DMS 273 (cell line): Measurements from ENCODE around the gene LGALS7B.
"Not testable (repeated sequence)": the region's sequence is repeated elsewhere in the genome, so short reads cannot be mapped to it uniquely, and the experiment has no call there.

Experiments used
- DNase-seq: peaks from one replicate; lab custom pipeline; 2025; ENCODE audit not compliant: unreplicated experiment; lab: John Stamatoyannopoulos, UW

Gene LGALS7B

DNA sequence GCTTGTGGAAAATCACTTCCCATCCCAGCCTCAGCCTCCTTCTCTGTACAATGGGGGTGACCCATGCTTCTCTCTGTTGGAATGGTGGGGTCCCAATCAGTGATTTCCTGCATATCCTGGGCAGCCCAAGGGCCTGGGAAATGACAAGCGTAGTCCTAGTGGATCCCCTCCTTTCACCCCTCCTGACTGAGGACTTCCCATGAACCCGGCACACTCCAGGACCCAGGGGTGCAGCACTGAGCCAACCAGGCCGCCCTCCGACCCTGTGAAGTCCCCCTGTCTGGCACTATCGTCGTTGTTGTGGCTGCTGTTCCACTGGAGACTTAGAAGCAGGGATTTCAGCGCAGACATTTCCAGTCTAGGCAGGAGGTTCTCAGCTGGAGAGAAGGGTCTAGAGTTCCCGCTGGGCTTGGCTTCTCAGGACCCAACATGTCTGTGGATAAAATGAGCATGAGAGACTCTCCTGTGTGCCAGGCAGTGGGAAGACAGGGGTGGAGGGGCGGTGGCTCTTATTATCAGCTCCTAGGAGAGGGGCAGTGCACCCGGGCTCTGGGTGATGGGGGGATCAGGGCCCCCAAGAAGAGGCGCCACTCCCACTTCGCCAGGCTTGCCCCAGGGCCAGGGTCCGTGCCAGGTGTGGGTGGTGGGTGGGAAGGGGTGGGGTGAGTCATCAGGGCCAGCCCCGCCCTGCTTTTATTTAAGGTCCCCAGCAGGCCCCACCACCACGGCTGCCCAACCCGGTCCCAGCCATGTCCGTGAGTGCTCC is at the start of gene LGALS7B:
LGALS7B (plus strand) TSS at position 723 of the 766 bp plus-strand sequence; CDS start at position 750, 27 bp downstream.
- DNase-seq: no peak

DNA sequence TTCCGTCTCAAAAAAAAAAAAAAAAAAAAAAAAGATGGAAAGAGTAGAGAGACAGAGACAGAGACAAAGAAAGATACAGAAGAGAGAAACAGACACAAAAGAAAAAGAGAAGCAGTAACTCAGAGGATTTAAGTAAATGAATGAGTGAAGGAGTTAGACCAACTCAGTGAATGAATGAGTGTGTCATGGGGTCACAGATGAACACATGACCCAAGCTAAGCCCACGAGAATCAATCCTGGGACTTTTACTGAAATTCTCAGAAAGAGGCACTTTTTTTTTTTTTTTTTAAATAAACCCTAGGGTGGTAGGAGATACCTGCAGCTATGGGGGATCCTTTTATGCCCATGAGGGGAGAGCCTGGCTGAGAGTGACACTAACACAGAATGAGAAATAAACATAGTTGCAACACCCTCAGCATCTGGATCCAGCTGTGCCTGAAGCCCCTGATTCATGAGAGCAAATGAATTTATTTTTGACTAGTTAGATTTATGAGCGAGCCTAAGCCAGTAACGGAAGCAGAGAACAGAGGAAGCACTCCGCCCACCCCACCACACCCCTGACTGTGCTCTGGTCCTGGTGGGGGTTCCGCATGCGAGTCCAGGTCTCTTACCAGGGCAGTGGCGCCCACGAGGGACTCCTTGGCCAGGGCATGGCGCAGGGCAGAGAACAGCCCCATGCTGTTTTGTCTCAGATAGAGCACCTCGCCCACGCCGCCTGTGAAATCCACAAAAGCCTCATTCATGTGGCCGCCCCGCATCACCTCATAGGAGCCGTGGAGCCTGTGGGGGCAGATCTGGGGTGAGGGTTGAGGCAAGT is 49.4 kb upstream of the LGALS7B start:
- DNase-seq: no peak

DNA sequence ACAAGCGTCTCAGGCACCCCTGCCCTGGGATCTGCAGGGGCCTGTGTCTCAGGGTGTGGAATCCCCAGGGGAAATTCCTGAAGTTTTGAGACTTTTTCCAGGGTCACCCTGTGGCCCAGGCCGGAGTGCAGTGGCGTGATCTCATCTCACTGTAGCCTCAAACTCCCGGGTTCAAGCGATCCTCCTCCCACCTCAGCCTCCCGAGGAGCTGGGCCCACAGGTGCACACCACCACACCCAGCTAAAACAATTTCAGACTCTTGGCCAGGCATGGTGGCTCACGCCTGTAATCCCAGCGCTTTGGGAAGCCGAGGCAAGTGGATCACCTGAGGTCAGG is 48.8 kb upstream of the LGALS7B start:
- DNase-seq: no peak

DNA sequence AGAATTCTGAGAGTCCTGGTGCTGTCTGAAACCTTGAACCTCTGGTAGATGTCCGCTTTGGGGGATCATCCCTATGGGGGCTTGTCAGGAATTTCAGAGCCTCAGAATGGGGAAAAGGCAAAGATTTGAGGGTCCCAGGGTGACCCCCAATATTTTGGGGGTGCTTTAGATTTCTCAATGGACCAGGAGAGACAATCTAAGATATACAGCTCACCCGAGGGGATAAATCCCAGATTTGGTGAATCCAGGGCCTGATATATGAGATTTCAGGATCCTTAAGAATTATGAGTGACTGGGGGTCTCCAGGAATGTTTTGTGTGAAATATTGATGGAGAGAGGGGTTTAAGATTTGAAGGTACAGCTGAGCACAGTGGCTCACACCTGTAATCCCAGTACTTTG is 48.1 kb upstream of the LGALS7B start:
- no peak for DNase-seq

DNA sequence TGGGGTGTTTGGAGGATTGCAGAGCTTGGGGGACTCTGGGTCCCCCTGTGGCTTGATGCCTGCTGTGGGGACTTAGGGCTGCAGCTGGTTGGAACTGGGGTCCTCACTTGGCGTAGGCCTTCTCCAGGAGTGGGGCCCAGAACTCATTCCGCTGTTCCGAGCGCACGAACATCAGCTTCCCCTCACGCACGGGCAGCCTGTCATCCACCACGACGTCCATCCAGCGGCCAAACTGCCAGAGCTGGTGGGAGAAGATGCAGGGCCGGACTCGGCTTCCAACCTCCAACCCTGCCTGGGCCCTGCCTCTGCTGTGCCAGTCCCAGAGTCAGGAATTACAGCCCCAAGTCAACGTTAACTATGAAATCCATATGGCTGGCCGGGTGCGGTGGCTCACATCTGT is 47.3 kb upstream of the LGALS7B start:
- no peak for DNase-seq

DNA sequence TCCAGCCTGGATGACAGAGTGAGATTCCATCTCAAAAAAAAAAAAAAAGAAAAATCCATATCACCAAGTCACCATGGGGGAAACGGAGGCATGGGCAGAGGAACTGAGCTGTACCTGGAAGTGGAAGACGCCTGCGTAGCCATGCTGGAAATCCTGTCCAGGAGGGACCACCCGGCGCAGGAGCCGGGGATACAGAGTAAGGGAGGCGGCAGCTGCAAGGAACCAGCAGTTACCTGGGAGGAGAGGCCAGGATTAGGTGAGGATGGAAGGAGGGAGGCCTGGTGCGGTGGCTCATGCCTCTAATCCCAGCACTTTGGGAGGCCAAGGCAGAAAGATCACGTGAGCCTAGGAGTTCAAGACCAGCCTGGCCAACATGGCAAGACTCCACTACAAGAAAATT is 46.7 kb upstream of the LGALS7B start:
- DNase-seq: no peak

DNA sequence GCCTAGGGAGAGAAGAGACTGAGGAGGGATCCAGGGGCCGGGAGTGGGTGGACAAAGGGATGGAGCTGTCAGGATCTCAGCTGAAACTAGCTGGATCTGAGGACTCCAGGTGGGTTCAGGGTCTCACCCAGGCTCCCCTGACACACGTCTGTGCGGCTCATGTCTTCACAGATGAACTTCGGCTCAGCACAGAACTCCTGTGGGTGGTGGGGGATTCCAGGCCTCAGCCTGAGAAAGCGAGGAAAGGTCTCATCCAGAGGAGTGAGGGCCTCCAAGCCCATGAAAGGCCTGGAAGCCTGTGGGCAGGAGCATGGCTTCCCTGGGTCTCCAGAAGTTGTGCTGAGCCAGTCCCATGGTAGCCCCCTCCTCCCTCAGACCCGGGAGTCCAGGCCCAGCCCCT is 46.1 kb upstream of the LGALS7B start:
- no peak for DNase-seq

DNA sequence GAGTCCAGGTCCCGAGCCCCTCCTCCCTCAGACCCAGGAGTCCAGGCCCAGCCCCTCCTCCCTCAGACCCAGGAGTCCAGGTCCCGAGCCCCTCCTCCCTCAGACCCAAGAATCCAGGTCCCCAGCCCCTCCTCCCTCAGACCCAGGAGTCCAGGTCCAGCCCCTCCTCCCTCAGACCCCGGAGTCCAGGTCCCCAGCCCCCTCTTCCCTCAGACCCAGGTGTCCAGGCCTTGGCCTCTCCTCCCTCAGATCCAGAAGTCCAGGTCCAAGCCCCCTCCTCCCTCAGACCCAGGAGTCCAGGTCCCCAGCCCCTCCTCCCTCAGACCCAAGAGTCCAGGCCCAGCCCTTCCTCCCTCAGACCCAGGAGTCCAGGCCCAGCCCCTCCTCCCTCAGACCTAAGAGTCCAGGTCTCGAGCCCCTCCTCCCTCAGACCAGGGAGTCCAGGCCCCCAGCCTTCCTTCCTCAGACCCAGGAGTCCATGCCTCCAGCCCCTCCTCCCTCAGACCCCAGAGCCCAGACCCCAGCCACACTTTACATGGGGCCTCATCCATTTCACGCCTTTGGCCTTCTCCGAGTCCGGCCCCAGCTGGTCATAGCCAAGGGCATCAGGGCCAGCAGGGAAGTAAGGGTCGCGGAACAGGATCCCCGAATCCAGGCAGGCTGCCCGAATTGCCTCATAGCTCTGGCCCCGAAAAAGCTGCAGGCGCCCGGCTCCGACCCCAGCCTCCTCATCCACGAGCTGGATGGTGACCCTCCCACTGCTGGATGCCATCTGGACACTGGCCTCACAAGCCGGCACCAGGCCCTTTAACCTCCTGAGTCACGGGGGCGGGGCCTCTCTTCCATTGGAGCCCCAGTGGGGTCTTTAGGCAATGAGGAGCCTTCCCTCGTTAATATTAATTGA is 45.4 kb upstream of the LGALS7B start:
- DNase-seq: no peak

DNA sequence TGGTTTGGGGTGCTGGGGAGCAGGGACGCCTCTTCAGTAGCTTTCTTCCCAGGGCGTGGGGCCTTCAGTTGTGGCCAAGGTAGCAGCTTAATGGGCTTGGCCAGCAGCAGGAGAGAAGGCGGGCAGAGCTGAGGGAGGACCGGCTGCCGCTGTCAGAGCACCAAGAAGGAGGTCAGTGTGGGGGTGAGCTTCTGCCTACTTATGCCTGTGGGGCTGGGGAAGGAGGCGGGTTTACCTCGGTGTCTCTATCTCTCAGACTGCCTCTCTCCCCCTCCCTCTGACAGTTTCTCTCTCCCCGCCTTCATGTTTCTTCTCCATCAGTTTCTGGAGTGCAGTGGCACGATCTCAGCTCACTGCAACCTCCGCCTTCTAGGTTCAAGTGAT is 44.7 kb upstream of the LGALS7B start, which contains the start of gene CAPN12:
CAPN12 (minus strand) TSS at position 177 of the 384 bp plus-strand sequence. CDS start 309 bp downstream, outside the sequence.
- no peak for DNase-seq

DNA sequence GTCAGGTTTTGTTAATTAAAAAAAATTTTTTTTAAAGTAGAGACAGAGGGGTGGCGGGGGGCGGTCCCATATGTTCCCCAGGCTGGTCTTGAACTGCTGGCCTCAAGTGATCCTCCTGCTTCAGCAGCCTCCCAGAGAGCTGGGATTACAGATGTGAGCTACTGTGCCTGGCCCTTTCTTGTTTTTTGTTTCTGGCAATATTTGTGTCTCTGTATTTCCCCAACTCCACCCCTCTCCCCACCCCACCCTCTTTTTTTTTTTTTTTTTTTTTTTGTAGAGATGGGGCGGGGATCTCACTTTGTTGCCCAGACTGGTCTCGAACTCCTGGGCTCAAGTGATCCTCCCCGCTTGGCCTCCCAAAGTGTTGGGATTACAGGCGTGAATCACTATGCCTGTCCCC is 44.1 kb upstream of the LGALS7B start:
- DNase-seq: no peak

DNA sequence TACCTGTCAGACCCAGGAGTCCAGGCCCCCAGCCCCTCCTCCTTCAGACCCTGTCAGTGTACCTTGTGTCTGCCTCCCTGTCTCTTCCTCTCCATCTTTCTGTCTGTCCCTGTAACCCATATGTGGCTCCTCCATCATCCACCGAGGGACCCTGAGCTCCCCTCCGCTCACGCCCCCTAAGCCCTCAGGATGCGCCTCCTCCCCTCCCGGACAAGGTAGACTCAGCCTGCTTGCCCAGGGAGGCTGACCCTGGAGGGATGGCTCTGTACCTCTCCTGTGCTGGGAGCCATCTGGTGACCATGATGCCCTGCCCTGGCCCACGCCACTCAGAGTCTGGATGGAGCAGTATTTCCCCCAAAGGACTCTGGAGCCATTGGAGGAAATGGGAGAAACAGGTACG is 43.7 kb upstream of the LGALS7B start:
- no peak for DNase-seq

DNA sequence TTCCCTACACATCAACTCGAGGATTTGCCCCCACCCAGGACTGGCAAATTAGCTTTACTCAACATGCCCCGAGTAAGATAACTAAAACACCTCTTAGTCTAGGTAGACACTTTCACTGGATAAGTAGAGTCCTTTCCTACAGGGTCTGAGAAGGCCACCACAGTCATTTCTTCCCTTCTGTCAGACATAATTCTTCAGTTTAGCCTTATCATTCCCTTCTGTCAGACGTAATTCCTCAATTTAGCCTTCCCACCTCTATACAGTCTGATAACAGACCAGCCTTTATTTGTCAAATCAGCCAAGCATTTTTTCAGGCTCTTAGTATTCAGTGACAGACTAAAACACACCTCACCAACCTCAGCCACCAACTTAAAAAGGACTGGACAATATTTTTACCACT is 35.2 kb upstream of the LGALS7B start:
- DNase-seq: not testable (repeated sequence)

DNA sequence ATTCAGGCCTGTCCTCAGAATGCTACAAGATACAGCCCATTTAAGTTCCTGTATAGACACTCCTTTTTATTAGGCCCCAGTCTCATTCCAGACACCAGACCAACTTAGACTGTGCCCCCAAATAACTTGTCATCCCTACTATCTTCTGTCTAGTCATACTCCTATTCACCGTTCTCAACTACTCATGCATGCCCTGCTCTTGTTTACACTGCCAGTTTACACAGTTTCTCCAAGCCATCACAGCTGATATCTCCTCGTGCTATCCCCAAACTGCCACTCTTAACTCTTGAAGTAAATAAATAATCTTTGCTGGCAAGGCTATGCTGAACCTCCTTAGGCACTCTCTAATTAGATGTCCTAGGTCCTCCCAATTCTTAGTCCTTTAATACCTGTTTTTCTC is 34.8 kb upstream of the LGALS7B start:
- not testable (repeated sequence) for DNase-seq

DNA sequence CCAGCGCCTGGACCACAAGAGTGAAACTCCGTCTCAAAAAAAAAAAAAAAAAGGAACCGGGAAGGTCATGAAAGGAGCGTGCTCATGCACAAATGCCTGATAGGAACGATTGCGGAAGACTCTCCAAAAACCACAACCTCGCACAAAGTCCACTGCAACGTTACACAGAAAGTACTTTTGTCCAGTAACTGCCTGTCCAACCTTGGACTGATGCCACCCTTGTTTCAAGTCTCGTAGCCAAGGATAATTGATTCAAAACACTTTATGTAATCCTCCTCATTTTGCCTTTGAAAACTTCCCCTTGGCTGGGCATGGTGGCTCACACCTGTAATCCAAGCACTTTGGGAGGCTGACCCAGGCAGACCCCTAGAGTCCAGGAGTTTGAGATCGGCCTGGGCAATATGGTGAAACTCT is 29.4 kb upstream of the LGALS7B start:
- no peak for DNase-seq

DNA sequence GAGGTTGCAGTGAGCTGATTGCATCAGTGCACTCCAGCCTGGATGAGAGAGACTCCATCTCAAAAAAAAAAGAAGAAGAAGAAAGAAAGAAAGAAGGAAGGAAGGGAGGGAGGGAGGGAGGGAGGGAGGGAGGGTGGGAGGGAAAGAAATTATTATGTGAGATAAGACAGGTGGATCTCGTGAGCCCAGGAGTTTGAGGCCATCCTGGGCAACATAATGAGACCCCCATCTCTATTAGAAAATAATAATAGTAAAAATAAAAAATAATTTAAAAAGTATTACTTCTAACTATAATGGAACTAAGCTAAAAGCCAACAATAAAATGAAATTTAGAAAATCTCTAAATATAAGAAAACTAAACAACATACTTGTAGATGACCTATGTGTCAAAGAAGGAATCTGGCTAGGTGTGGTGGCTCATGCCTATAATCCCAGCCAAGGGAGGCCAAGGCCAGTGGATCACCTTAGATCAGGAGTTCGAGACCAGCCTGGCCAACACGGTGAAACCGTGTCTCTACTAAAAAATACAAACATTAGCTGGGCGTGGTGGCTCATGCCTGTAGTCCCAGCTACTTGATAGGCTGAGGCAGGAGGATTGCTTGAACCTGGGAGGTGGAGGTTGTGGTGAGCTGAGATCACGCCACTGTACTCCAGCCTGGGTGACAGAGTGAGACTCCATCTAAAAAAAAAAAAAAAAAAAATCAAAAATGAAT is 28.0 kb upstream of the LGALS7B start:
- DNase-seq: not testable (repeated sequence)

DNA sequence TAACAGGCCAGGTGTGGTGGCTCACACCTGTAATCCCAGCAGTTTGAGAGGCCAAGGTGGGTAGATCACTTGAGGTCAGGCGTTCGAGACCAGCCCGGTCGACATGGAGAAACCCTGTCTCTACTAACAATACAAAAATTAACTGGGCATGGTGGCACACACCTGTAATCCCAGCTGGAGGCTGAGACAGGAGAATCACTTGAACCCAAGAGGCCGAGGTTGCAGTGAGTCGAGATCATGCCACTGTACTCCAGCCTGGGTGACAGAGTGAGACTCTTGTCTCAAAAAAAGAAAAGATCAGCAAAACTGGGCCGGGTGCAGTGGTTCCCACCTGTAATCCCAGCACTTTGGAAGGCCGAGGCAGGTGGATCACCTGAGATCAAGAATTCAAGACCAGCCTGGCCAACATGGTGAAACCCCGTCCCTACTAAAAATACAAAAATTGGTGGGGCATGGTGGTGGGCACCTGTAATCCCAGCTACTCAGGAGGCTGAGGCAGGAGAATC is 27.1 kb upstream of the LGALS7B start:
- DNase-seq: not testable (repeated sequence)

DNA sequence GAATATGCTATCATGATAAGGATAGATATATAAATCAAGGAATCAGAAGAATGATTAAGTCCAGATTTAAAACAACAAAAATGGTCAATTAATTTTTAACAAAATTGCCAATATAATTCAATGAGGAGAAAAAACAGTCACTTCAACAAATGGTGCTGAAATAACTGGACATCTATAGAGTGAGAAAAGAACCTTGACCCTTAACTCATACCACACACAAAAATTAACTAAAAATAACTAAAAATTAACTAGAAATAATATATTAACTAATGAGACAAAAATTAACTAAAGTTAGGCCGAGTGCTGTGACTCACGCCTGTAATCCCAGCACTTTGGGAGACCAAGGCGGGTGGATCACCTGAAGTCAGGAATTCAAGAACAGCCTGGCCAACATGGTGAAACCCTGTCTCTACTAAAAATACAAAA is 25.2 kb upstream of the LGALS7B start:
- DNase-seq: no peak

DNA sequence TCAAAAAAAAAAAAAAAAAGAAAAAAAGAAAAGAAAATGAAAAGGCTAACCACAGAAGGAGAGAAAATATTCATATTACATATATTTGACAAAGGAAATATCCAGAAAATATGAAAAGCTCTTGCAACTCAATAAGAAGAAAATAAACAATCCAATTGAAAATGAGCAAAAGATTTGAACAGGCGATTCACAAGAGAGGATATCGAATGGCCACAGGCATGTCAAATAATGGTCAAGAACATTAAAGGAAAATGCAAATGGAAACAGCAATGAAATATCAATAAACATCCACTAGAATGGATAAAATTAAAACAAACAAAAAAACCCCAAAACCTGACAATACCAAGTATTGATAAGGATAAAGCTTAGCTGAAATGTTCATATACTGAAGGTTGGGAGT is 23.8 kb upstream of the LGALS7B start:
- DNase-seq: no peak

DNA sequence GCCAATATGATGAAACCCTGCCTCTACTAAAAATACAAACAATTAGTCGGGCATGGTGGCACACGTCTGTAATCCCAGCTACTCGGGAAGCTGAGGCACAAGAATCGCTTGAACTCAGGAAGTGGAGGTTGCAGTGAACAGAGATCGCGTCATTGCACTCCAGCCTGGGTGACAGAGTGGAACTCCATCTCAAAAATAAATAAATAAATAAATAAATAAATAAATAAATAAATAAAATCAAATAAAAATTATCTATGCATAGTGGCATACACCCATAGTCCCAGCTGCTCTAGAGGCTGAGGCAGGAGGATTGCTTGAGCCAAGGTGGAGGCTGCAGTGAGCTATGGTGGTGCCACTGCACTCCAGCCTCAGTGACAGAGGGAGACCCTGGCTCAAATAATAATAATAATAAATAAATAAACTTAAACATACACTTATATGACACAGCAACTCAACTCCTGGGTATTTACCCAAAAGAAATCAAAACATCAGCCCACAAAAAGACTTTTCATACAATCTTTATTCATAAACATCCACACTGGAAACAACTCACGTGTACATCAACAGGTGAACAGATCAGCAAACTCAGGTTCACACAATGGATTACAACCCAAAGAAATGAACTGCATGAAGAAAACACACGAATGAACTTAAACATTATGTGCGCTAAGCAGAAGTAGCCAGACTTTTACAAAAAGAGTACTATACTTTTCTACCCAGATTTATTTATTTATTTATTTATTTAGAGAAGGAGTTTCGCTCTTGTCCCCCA is 22.5 kb upstream of the LGALS7B start:
- DNase-seq: no peak
